Right lobe of liver (tissue), 6 donors: ENCODE data around the gene GPAT3. TPM values are rescaled to one million over a fixed set of nuclear protein-coding genes. Genes with fewer than 3 reads are reported as not detected.
"Not testable (repeated sequence)": the region's sequence is repeated elsewhere in the genome, so short reads cannot be mapped to it uniquely, and the experiment has no call there.

Source experiments
- ATAC-seq, 4 donors: fragments of 200-7000 bp; cut with Tn5 transposase; one replicate each; pipeline ENCODE4 v1.9.1; 2020; ENCODE audit warnings: mild to moderate bottlenecking in 4 of 4, moderate library complexity in 4 of 4
- DNase-seq, 3 donors: peaks; one replicate each; pipeline ENCODE4 v3.0.0-alpha.2; 2020
- H3K27ac ChIP-seq, 3 donors: fragments of 200-600 bp; one replicate each; pipeline ENCODE4 v1.8.0; 2022
- H3K27me3 ChIP-seq, 2 donors: fragments of 200-600 bp; one replicate each; pipeline ENCODE4 v1.8.0; 2022
- H3K36me3 ChIP-seq, 4 donors: fragments of 200-600 bp; sonication (generic) in 1 of 4; one replicate each; pipeline versions ENCODE4 v1.5.1 to v1.8.0; 2017 to 2022; ENCODE audit warnings: control low read depth in 1 of 4
- H3K4me1 ChIP-seq, 4 donors: fragments of 200-600 bp; sonication (generic) in 1 of 4; one replicate each; pipeline versions ENCODE4 v1.5.1 to v1.8.0; 2017 to 2022; ENCODE audit warnings: control low read depth in 1 of 4
- H3K4me3 ChIP-seq, 3 donors: fragments of 200-600 bp; one replicate each; pipeline ENCODE4 v1.8.0; 2022
- H3K9me3 ChIP-seq, 4 donors: fragments of 200-600 bp; sonication (generic) in 1 of 4; one replicate each; pipeline versions ENCODE4 v1.5.1 to v1.8.0; 2017 to 2022; ENCODE audit warnings: control low read depth in 1 of 4
- CTCF ChIP-seq, 4 donors: fragments of 200-600 bp in 3 of 4; fragments of 450-650 bp in 1 of 4; IDR thresholded peaks; one replicate each; pipeline versions ENCODE4 v1.5.1 to v1.8.0; 2016 to 2022; ENCODE audit warnings: antibody characterized with exemption in 4 of 4, mild to moderate bottlenecking in 2 of 4
- POLR2A ChIP-seq: fragments of 450-650 bp; IDR thresholded peaks from one replicate; pipeline ENCODE4 v1.6.1; 2017; ENCODE audit warnings: antibody characterized with exemption, mild to moderate bottlenecking
- WGBS: methylation state at CpG from one replicate; pipeline ENCODE4 v1.1.6; 2018; ENCODE audit warnings: low coverage, low lambda C conversion rate; ENCODE audit not compliant: insufficient coverage; ENCODE audit errors: missing lambda C conversion rate; 5-methylcytosine and 5-hydroxymethylcytosine counted together
- intact Hi-C, 2 donors: fragments of 100-400 bp; cut with DNase I; formaldehyde crosslinking; loops; one replicate each; pipeline versions ENCODE4 v1.11.2 to v1.14.1; 2022
- total RNA-seq, 6 experiments: library from RNA; depleted of rRNA in 2 of 6; stranded (reverse); fragments of >200 nt in 2 of 6; fragmentation: NEBNext Ultra II Directional in 3 of 6; extraction: Animal tissue kit (Norgen Biotek cat#: 25700) in 3 of 6; gene quantifications; one replicate each; pipeline versions ENCODE4 v1.1.0 to v1.2.4, GENCODE V29; 2016 to 2023
- donor health status: DM: no; HTN: yes; CAD: no.
- donor health status: DM: no; HTN: no; CAD: no.
- donor health status: DM: no; HTN: no; CAD: no.
- donor health status: DM: no; HTN: yes; CAD: no.
- donor health status: DM: no; HTN: yes; CAD: no.

GPAT3 gene
- total RNA-seq, 6 experiments from 2014 or later, result 5.1 to 9.0 (median 5.7) TPM

- H3K9me3 ChIP-seq, H3K4me3 ChIP-seq, H3K36me3 ChIP-seq, H3K27me3 ChIP-seq, H3K27ac ChIP-seq, H3K4me1 ChIP-seq: not testable (repeated sequence)
- 36% methylated on average over 3 of the region's 3 CpGs for WGBS
- intact Hi-C loops, result loop anchor here (5.0 to 10.0 kb wide), 2 partner anchors 126 to 128 kb away; no protein-coding TSS in a partner anchor
- peak; percentile 77 to 92 (median 84) for TF ChIP-seq CTCF (IDR thresholded peaks at IDR 0.05)
- peak; percentile 72 to 83 (median 78) for ATAC-seq
- DNase-seq, result peak in 2 of 3 donors; percentile 52 to 66
Observed at GRCh38 chr4:83509156-83509585, 26.7 kb upstream of the GPAT3 start.

GRCh38 chr4:83510442-83510841 is 25.5 kb upstream of the GPAT3 start:
- Histone ChIP-seq H3K9me3 (no peaks in the 10 kb centered on the region), H3K4me1 (no peaks in the 10 kb centered on the region), H3K36me3 (no peaks in the 10 kb centered on the region), H3K27me3 (no peaks in the 10 kb centered on the region), H3K27ac (no peak overlapping the region), H3K4me3 (no peak overlapping the region)
- DNase-seq, result no peak
- no CpG with 5 or more reads among the region's 4 CpGs for WGBS
- intact Hi-C loops, result no loop called here
- TF ChIP-seq POLR2A (no peak), CTCF (IDR thresholded peaks at IDR 0.05) (no peak)
- ATAC-seq, result no peak

GRCh38 chr4:83516042-83516772 is 19.7 kb upstream of the GPAT3 start:
- H3K27me3 ChIP-seq, result no peaks in the 10 kb centered on the region
- H3K36me3 ChIP-seq, result no peaks in the 10 kb centered on the region
- WGBS, result 0% methylated on average over 1 of the region's 3 CpGs
- no peak overlapping the region for H3K27ac ChIP-seq
- ATAC-seq (peak in 1 of 4 donors; percentile 24), DNase-seq (no peak)
- intact Hi-C loops, result no loop called here
- H3K4me1 ChIP-seq, result no peaks in the 10 kb centered on the region
- TF ChIP-seq POLR2A (no peak), CTCF (IDR thresholded peaks at IDR 0.05) (no peak)
- H3K4me3 ChIP-seq, result no peak overlapping the region
- no peaks in the 10 kb centered on the region for H3K9me3 ChIP-seq

- ATAC-seq, result no peak
- no peak for DNase-seq
- no peaks in the 10 kb centered on the region for H3K27me3 ChIP-seq
- WGBS, result 48% methylated on average over 3 of the region's 3 CpGs
- intact Hi-C loops, result no loop called here
- H3K27ac ChIP-seq, result no peak overlapping the region
- no peaks in the 10 kb centered on the region for H3K36me3 ChIP-seq
- no peak for TF ChIP-seq CTCF (IDR thresholded peaks at IDR 0.05)
- TF ChIP-seq POLR2A, result no peak
- H3K4me1 ChIP-seq, result no peaks in the 10 kb centered on the region
- no peak overlapping the region for H3K4me3 ChIP-seq
- peaks cover 0 to 6% (median 0%) of the 10 kb centered on the region in 4 donors for H3K9me3 ChIP-seq
Observed at GRCh38 chr4:83522239-83522638, 13.7 kb upstream of the GPAT3 start.
